ENCODE results near the gene RBM43. TPM values are rescaled to one million over a fixed set of nuclear protein-coding genes. Genes with fewer than 3 reads are reported as not detected.
"Not testable (repeated sequence)": the region's sequence is repeated elsewhere in the genome, so short reads cannot be mapped to it uniquely, and the experiment has no call there.

Gene RBM43
- 5.0 to 5.6 TPM (median 5.4 TPM) in 3 replicates for total RNA-seq
- long read RNA-seq, result 0 reads

DNA sequence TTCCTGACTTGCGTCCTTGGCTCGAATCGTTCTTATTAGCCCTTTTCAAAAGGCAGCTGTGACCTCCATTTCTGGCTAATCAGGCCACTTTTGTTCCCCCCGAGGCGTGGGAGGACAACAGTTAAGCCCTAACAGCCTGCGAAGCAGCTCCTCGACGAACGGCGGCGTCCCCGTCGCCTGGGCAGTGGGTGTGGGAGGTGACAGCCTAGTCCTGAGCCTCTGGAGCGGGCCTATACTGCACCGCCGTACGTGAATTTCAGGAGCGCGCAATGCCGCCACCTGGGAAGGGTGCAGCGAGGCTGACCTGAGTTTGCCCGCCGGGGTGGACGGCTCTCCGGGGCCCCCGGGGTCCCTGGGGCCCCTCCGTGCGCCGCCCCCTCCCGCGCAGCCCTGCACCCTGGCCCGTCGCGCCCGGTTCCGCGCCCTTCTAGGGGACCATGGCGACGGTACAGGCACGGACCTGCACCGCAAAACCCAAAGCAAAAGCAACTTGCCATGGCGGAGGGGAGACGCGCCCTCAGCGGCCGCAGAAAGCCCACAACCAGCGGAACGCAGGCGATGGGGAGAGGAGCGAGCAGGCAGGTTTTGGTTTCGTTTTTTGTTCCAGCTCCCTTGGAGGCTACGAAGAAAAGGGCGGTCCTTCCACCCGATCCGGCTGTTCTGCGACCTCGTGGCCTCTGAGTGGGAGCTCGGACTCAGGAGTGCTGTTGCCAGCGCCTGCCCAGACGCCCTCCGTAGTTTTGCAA lies at the start of gene RBM43:
Gene RBM43 (minus strand): TSS at position 633 of the 746 bp plus-strand sequence. CDS start 136 bp downstream, at position 497.
- Mint-ChIP-seq H3K4me1 (ENCODE audit: low read depth) (peaks cover 40% of the 10 kb centered on the region), H3K4me3 (ENCODE audit: unreplicated experiment) (peak within 1 kb of the TSS; percentile 88), H3K9me3 (ENCODE audit: low read depth) (no peaks in the 10 kb centered on the region), H3K27ac (ENCODE audit: unreplicated experiment) (peak within 1 kb of the TSS; percentile 97), H3K27me3 (ENCODE audit: low read depth) (no peaks in the 10 kb centered on the region), H3K36me3 (ENCODE audit: low read depth) (no peaks in the 10 kb centered on the region)
- no peak for DNase-seq (ENCODE audit: low spot score)
- TF ChIP-seq, protein P1, sequence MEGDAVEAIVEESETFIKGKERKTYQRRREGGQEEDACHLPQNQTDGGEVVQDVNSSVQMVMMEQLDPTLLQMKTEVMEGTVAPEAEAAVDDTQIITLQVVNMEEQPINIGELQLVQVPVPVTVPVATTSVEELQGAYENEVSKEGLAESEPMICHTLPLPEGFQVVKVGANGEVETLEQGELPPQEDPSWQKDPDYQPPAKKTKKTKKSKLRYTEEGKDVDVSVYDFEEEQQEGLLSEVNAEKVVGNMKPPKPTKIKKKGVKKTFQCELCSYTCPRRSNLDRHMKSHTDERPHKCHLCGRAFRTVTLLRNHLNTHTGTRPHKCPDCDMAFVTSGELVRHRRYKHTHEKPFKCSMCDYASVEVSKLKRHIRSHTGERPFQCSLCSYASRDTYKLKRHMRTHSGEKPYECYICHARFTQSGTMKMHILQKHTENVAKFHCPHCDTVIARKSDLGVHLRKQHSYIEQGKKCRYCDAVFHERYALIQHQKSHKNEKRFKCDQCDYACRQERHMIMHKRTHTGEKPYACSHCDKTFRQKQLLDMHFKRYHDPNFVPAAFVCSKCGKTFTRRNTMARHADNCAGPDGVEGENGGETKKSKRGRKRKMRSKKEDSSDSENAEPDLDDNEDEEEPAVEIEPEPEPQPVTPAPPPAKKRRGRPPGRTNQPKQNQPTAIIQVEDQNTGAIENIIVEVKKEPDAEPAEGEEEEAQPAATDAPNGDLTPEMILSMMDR (IDR thresholded peaks at IDR 0.05), result peak; percentile 50

DNA sequence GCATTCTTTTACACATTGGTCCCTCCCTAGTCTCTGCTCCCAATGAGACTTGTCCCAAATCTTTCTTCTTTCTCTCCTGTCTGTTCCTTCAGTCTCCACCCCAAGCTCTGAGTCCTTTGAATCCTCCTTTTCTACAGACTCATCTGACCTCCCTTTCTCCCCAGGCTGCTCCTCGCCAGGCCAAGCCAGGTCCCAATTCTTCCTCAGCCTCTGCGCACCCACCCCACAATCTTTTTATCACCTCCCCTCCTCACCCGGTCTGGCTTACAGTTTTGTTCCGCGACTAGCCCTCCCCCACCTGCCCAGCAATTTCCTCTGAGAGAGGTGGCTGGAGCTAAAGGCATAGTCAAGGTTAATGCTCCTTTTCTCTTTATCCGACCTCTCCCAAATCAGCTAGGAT lies 48.6 kb upstream of the RBM43 start:
- DNase-seq (ENCODE audit: low spot score); H3K4me1 Mint-ChIP-seq (ENCODE audit: low read depth); H3K27ac Mint-ChIP-seq (ENCODE audit: unreplicated experiment); H3K36me3 Mint-ChIP-seq (ENCODE audit: low read depth); H3K9me3 Mint-ChIP-seq (ENCODE audit: low read depth); H3K4me3 Mint-ChIP-seq (ENCODE audit: unreplicated experiment); H3K27me3 Mint-ChIP-seq (ENCODE audit: low read depth): not testable (repeated sequence)

DNA sequence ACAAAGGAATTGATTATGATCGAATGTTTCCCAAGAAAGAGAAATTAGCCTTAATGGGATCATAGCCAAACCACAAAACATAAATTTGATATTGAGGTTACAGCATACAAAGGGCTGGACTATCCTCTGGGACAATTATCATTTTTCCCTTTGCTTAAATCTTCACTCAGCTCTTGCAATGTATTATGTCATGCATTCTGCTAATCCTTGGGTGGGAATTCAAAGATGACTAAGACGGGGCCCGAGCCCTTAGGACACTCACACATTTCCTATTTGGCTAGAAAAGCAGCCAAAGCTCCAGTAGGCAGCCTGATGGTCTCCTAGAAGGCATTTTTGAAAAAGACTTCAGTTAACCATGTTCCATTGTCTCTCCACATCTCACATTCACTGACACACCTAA lies 45.0 kb upstream of the RBM43 start:
- peak overlapping the region; percentile 76 for H3K27ac Mint-ChIP-seq (ENCODE audit: unreplicated experiment)
- TF ChIP-seq, protein P1 (IDR thresholded peaks at IDR 0.05), result no peak
- H3K27me3 Mint-ChIP-seq (ENCODE audit: low read depth), result no peaks in the 10 kb centered on the region
- H3K36me3 Mint-ChIP-seq (ENCODE audit: low read depth), result no peaks in the 10 kb centered on the region
- DNase-seq (ENCODE audit: low spot score), result no peak
- peaks cover 29% of the 10 kb centered on the region for H3K4me1 Mint-ChIP-seq (ENCODE audit: low read depth)
- peaks cover 2% of the 10 kb centered on the region for H3K9me3 Mint-ChIP-seq (ENCODE audit: low read depth)
- no peak overlapping the region for H3K4me3 Mint-ChIP-seq (ENCODE audit: unreplicated experiment)

DNA sequence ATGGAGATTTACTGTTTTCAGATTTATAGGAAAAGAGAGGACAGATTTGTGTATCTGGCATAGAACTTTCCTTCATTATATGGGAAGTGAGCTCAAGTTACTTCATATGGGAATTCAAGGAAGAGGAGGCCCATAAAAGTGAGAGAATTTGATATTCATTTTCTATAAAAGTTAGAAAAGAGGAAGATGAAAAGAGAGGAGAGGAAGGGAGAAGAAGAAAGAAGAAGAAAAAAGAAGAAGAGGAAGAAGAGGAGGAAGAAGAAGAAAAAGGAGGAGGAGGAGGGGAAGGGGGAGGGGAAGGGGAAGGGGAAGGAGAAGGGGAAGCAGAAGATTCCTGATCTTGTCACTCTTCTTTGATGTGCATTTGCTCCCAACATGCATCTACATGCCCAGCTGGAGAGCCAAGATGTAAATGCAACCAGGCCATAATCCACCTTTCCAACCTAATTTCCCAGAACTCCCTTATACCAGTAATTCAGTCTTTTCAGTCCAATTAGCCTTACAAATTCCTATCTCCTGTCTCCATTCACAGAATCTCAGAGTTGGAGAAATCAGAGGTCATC lies 43.5 kb upstream of the RBM43 start:
- Mint-ChIP-seq H3K9me3 (ENCODE audit: low read depth) (peaks cover 2% of the 10 kb centered on the region), H3K27ac (ENCODE audit: unreplicated experiment) (no peak overlapping the region), H3K4me3 (ENCODE audit: unreplicated experiment) (no peak overlapping the region), H3K4me1 (ENCODE audit: low read depth) (peaks cover 31% of the 10 kb centered on the region), H3K36me3 (ENCODE audit: low read depth) (no peaks in the 10 kb centered on the region), H3K27me3 (ENCODE audit: low read depth) (no peaks in the 10 kb centered on the region)
- TF ChIP-seq, protein P1 (IDR thresholded peaks at IDR 0.05), result no peak
- DNase-seq (ENCODE audit: low spot score), result no peak

DNA sequence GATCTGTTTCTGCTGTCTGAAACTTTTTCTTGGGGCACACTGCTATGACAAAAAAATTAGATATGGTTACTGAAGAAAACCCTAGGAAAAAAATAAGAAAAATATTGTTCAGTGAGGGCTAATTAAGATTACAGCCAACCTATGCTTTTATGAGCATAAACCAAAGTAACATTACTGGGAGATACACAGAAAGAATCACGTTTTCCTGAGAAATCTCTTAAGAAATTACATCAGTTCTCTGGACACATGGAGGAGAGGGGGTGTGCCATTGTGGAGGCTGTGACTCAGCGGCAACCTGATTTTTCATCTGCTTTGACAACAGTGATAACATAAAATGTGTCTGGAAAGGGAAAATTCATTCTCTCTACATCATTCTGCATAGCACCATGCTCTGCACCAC lies 41.2 kb upstream of the RBM43 start:
- no peak for DNase-seq (ENCODE audit: low spot score)
- H3K9me3 Mint-ChIP-seq (ENCODE audit: low read depth), result peaks cover 2% of the 10 kb centered on the region
- H3K4me1 Mint-ChIP-seq (ENCODE audit: low read depth), result peaks cover 31% of the 10 kb centered on the region
- H3K27me3 Mint-ChIP-seq (ENCODE audit: low read depth), result no peaks in the 10 kb centered on the region
- TF ChIP-seq, protein P1 (IDR thresholded peaks at IDR 0.05), result no peak
- no peak overlapping the region for H3K4me3 Mint-ChIP-seq (ENCODE audit: unreplicated experiment)
- H3K36me3 Mint-ChIP-seq (ENCODE audit: low read depth), result no peaks in the 10 kb centered on the region
- peak overlapping the region; percentile 87 for H3K27ac Mint-ChIP-seq (ENCODE audit: unreplicated experiment)
